ENCODE results near the gene ADAMTS9. TPM values are rescaled to one million over a fixed set of nuclear protein-coding genes. Genes with fewer than 3 reads are reported as not detected.

ADAMTS9 gene
- total RNA-seq, 2 donors from 2014 or later, result 16.1 to 38.0 TPM

DNA sequence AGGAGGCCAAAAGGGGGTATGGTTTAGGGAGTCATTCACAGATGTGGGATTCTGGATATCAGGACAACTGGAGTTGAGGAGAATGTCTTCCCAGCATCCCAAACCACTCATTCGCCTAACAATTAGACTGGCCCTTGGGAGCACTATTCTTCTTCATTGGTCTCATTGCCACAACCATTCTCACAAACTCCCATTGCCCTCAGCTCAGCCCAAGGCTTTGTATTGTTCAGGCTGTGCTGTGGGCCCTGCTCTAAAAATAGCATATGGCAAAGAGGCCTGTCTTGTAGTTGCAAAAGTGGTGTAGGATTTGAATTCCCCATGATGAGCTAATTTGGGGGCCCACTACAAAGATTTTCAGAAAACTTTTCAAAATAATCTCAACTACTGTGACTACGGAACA lies 6.3 kb upstream of the ADAMTS9 start:
- Mint-ChIP-seq H3K27ac (no peak overlapping the region), H3K9me3 (no peaks in the 10 kb centered on the region), H3K27me3 (ENCODE audit: insufficient read depth) (peaks cover 24% of the 10 kb centered on the region), H3K4me1 (peaks cover 22% of the 10 kb centered on the region), H3K4me3 (no peak overlapping the region), H3K36me3 (ENCODE audit: low read depth) (no peaks in the 10 kb centered on the region)
- Histone ChIP-seq H3K4me3 (ENCODE audit: low read length) (no peak overlapping the region), H3K9me3 (ENCODE audit: control insufficient read depth, low read length) (no peaks in the 10 kb centered on the region), H3K27me3 (ENCODE audit: control insufficient read depth, insufficient read depth, low read length, poor library complexity, severe bottlenecking) (peaks cover 20% of the 10 kb centered on the region), H3K27ac (ENCODE audit: low read depth, low read length) (no peak overlapping the region), H3K9ac (ENCODE audit: extremely low read depth, low read length, poor library complexity, severe bottlenecking) (no peak overlapping the region), H3K4me1 (ENCODE audit: control insufficient read depth, insufficient read depth, low read length) (no peaks in the 10 kb centered on the region), H3K36me3 (ENCODE audit: control insufficient read depth, insufficient read depth, low read length) (no peaks in the 10 kb centered on the region)
- TF ChIP-seq, protein P1, sequence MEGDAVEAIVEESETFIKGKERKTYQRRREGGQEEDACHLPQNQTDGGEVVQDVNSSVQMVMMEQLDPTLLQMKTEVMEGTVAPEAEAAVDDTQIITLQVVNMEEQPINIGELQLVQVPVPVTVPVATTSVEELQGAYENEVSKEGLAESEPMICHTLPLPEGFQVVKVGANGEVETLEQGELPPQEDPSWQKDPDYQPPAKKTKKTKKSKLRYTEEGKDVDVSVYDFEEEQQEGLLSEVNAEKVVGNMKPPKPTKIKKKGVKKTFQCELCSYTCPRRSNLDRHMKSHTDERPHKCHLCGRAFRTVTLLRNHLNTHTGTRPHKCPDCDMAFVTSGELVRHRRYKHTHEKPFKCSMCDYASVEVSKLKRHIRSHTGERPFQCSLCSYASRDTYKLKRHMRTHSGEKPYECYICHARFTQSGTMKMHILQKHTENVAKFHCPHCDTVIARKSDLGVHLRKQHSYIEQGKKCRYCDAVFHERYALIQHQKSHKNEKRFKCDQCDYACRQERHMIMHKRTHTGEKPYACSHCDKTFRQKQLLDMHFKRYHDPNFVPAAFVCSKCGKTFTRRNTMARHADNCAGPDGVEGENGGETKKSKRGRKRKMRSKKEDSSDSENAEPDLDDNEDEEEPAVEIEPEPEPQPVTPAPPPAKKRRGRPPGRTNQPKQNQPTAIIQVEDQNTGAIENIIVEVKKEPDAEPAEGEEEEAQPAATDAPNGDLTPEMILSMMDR (conservative IDR thresholded peaks at IDR 0.05), result no peak
- 94 to 100% methylated on average over 1 to 2 of the region's 2 CpGs for WGBS, 2 experiments (ENCODE audit: insufficient coverage in 1 of 2, insufficient read length in 1 of 2)
- DNase-seq, result no peak

DNA sequence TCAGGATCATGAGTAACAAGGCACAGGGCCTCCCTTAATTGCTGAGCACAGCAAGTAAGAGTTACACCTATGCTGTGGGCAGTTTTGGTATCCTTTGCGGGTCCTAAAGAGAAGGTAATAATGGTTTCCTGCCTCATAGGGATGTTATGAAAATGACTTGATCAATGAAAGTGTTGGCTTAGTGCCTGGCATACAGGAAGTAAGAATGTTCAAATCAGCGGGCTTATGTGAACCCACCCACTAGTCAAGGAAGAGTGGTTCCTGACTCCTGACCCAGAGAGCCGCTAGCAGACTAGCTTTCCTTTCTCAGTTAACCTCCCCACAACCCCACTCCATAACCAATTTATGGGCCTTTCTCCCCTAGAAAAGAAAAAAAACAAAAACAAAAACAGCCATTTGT lies 5.2 kb upstream of the ADAMTS9 start:
- no peak overlapping the region for H3K27ac Mint-ChIP-seq
- peaks cover 30% of the 10 kb centered on the region for H3K27me3 Mint-ChIP-seq (ENCODE audit: insufficient read depth)
- Histone ChIP-seq H3K27ac (ENCODE audit: low read depth, low read length) (no peak overlapping the region), H3K27me3 (ENCODE audit: control insufficient read depth, insufficient read depth, low read length, poor library complexity, severe bottlenecking) (peaks cover 20% of the 10 kb centered on the region), H3K4me1 (ENCODE audit: control insufficient read depth, insufficient read depth, low read length) (no peaks in the 10 kb centered on the region), H3K36me3 (ENCODE audit: control insufficient read depth, insufficient read depth, low read length) (no peaks in the 10 kb centered on the region), H3K4me3 (ENCODE audit: low read length) (no peak overlapping the region), H3K9me3 (ENCODE audit: control insufficient read depth, low read length) (no peaks in the 10 kb centered on the region), H3K9ac (ENCODE audit: extremely low read depth, low read length, poor library complexity, severe bottlenecking) (no peak overlapping the region)
- H3K4me3 Mint-ChIP-seq, result no peak overlapping the region
- no peaks in the 10 kb centered on the region for H3K9me3 Mint-ChIP-seq
- H3K4me1 Mint-ChIP-seq, result peaks cover 28% of the 10 kb centered on the region
- TF ChIP-seq, protein P1 (conservative IDR thresholded peaks at IDR 0.05), result no peak
- H3K36me3 Mint-ChIP-seq (ENCODE audit: low read depth), result no peaks in the 10 kb centered on the region
- WGBS, 2 experiments (ENCODE audit: insufficient coverage in 1 of 2, insufficient read length in 1 of 2), result 91 to 100% methylated on average over 1 to 3 of the region's 3 CpGs
- DNase-seq, result no peak

- WGBS, 2 experiments (ENCODE audit: insufficient coverage in 1 of 2, insufficient read length in 1 of 2), result 80 to 81% methylated on average over 3 of the region's 3 CpGs
- Histone ChIP-seq H3K9me3 (ENCODE audit: control insufficient read depth, low read length) (no peaks in the 10 kb centered on the region), H3K36me3 (ENCODE audit: control insufficient read depth, insufficient read depth, low read length) (no peaks in the 10 kb centered on the region), H3K27ac (ENCODE audit: low read depth, low read length) (no peak overlapping the region), H3K4me1 (ENCODE audit: control insufficient read depth, insufficient read depth, low read length) (no peaks in the 10 kb centered on the region), H3K4me3 (ENCODE audit: low read length) (no peak overlapping the region), H3K9ac (ENCODE audit: extremely low read depth, low read length, poor library complexity, severe bottlenecking) (no peak overlapping the region), H3K27me3 (ENCODE audit: control insufficient read depth, insufficient read depth, low read length, poor library complexity, severe bottlenecking) (peaks cover 20% of the 10 kb centered on the region)
- Mint-ChIP-seq H3K27ac (no peak overlapping the region), H3K9me3 (no peaks in the 10 kb centered on the region), H3K27me3 (ENCODE audit: insufficient read depth) (peaks cover 39% of the 10 kb centered on the region), H3K4me1 (peaks cover 32% of the 10 kb centered on the region), H3K4me3 (no peak overlapping the region), H3K36me3 (ENCODE audit: low read depth) (no peaks in the 10 kb centered on the region)
- DNase-seq, result no peak
- TF ChIP-seq, protein P1 (conservative IDR thresholded peaks at IDR 0.05), result no peak
Measured at GRCh38 chr3:64691051-64691450, 3.3 kb upstream of the ADAMTS9 start.

Data from endodermal cell (in vitro differentiated cells).